ENCODE measurements around the gene GNAT1. TPM values are rescaled to one million over a fixed set of nuclear protein-coding genes. Genes with fewer than 3 reads are reported as not detected.

Gene GNAT1
- total and polyA plus RNA-seq, 2 of the 13 experiments (the other 11 are each of a cell fraction or from before 2014, with no cell fraction given) = 0.15 TPM; not detected in 1

- TF ChIP-seq KIAA2018 (CRISPR knock-in tag; IDR thresholded peaks at IDR 0.05; ENCODE audit: borderline replicate concordance) (no peak), RELA (CRISPR knock-in tag; IDR thresholded peaks at IDR 0.05) (no peak), ZSCAN21 (CRISPR knock-in tag; IDR thresholded peaks at IDR 0.05; ENCODE audit: borderline replicate concordance) (peak; percentile 48; the same call in 1 of the 2 replicates), ZNF567 (CRISPR knock-in tag; IDR thresholded peaks at IDR 0.05; ENCODE audit: borderline replicate concordance) (no peak), ZNF326 (CRISPR knock-in tag; IDR thresholded peaks at IDR 0.05; ENCODE audit: borderline replicate concordance) (no peak), ZNF367 (CRISPR knock-in tag; IDR thresholded peaks at IDR 0.05; ENCODE audit: borderline replicate concordance) (no peak), HIVEP1 (CRISPR knock-in tag; IDR thresholded peaks at IDR 0.05) (no peak), THAP9 (CRISPR knock-in tag; IDR thresholded peaks at IDR 0.05; ENCODE audit: borderline replicate concordance) (0 out of 2 replicates have a peak, but pooled peaks have one; percentile 16), KMT2B (CRISPR knock-in tag; IDR thresholded peaks at IDR 0.05) (no peak), TAF1 (CRISPR knock-in tag; IDR thresholded peaks at IDR 0.05) (peak; percentile 33; the same call in 1 of the 2 replicates), ZFP62 (CRISPR knock-in tag; IDR thresholded peaks at IDR 0.05) (no peak), TAF15 (IDR thresholded peaks at IDR 0.05; ENCODE audit: low read depth, low read length, poor library complexity, severe bottlenecking) (no peak), EED (CRISPR knock-in tag; IDR thresholded peaks at IDR 0.05) (no peak), MEIS1 (CRISPR knock-in tag; IDR thresholded peaks at IDR 0.05; ENCODE audit: borderline replicate concordance) (no peak)
These were observed 40.3 kb upstream of the GNAT1 start (continued) for GRCh38 chr3:50150863-50151686.

Data from HepG2 (cell line).